ENCODE results near the gene MAP1A.
"Not testable (repeated sequence)": the region's sequence is repeated elsewhere in the genome, so short reads cannot be mapped to it uniquely, and the experiment has no call there.

MAP1A gene

GRCh38 chr15:43531018-43531670, 13.7 kb downstream of the MAP1A start:
- no peak for DNase-seq

DNA sequence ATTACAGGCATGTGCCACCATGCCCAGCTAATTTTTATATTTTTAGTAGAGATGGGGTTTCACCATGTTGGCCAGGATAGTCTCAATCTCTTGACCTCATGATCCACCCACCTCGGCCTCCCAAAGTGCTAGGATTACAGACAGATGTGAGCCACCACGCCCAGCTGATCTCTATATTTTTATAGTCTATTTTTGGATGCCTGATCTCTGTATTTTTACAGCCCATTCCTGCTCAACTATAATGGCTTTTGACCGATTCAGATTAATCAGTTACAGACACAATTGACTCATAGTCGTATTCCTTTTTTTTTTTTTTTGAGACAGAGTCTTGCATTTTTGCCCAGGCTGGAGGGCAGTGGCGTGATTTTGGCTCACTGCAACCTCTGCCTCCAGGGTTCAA, 15.4 kb downstream of the MAP1A start:
- DNase-seq: not testable (repeated sequence)

DNA sequence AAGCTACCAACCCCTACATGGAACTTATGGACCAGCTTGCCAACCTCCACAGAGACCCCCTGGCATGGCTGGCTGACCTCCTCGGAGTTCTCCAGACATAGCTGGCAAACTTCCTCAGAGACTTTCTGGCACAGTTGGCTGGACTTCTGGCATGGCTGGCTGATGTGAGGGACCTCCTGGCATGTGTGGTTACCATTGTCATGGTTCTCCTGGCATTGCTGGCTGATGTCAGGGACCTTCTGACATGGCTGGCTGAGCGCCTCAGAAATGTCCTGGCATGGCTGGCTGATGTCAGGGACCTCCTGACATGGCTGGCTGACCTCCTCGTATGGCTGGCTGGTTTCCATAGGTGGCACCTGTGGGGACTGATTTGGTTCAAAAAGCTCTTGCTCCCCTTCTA, 17.5 kb downstream of the MAP1A start:
- no peak for DNase-seq

DNA sequence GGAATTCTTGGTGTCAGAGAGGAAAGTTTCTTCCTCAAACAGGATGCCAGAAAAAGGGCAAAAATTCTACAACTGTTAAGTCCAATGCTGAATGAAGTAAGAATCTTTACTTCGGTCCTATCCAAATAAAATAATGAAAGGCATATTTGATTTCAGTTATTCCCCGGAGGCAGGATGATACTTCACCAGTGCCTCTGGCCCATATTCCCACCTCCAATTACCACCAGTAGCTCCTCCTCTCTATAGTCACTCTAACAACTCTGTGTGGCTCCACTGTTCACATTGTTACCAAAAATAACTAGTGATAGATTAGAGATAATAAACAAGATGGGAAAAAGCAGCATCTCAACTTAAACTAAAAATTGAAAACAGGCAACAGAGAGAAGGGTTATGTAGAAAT, 20.7 kb downstream of the MAP1A start:
- no peak for DNase-seq

GRCh38 chr15:43541785-43542184, 24.4 kb downstream of the MAP1A start:
- no peak for DNase-seq

- DNase-seq: no peak
Measured at GRCh38 chr15:43544266-43544665, 26.9 kb downstream of the MAP1A start.

GRCh38 chr15:43545426-43545825, 28.0 kb downstream of the MAP1A start:
- no peak for DNase-seq

- DNase-seq: no peak
Measured at GRCh38 chr15:43547539-43547938, 30.1 kb downstream of the MAP1A start.

DNA sequence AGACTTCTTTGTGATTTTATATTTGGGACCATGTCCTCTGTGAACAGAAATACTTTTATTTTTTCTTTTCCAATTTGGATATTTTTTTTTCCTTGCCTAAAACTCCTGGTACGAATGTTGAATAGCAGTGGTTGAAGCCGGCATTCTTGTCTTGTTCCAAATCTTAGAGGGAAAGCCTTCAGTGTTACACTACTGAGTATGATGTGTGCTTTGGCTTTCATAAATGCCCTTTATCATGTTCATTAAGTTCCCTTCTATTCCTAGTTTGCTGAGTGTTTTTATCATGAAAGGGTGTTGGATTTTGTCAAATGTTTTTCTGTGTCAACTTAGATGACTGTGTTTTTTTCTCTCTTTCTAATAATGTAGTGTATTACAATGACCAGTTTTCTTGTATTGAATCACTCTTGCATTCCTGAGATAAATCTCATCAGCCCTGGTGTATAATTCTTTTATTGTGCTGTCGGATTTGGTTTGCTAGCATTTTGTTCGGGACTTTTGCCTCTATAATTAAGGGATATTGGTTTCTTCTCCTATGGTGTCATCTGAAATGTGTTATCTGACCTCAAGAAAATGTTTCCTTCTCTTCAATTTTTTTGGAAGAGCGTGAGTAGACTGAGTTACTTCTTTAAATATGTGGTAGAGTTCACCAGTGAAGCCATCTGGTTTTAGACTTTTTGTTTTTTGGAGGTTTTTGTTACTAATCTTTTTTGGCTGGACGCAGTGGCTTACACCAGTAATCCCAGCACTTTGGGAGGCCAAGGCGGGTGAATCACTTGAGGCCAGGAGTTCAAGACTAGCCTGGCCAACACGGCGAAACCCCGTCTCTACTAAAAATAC, 33.3 kb downstream of the MAP1A start:
- DNase-seq: no peak

- DNase-seq: no peak
Measured at GRCh38 chr15:43552256-43552655, 34.8 kb downstream of the MAP1A start.

- no peak for DNase-seq
Measured at GRCh38 chr15:43552986-43553385, 35.6 kb downstream of the MAP1A start.

GRCh38 chr15:43562753-43563152, 45.3 kb downstream of the MAP1A start:
- not testable (repeated sequence) for DNase-seq

- DNase-seq: not testable (repeated sequence)
Measured at GRCh38 chr15:43563793-43564192, 46.4 kb downstream of the MAP1A start.

GRCh38 chr15:43566615-43567014, 49.2 kb downstream of the MAP1A start:
- not testable (repeated sequence) for DNase-seq

GRCh38 chr15:43574607-43575006, 57.2 kb downstream of the MAP1A start:
- DNase-seq: not testable (repeated sequence)
